HG03139 (cell line): Measurements from ENCODE around the gene CYRIA.

Experiments used
- ATAC-seq: cut with Tn5 transposase; IDR thresholded peaks from one replicate; pipeline ENCODE4 v1.9.1; 2021; ENCODE audit not compliant: unreplicated experiment

Gene CYRIA

GRCh38 chr2:16665748-16666448, at the start of gene CYRIA:
CYRIA (minus strand) TSS chr2:16665834; CDS start chr2:16588119, 77,715 bp downstream.
- ATAC-seq, result no peak

GRCh38 chr2:16713011-16713423, 47.4 kb upstream of the CYRIA start:
- peak; percentile 46 for ATAC-seq

GRCh38 chr2:16709769-16710168, 44.1 kb upstream of the CYRIA start:
- ATAC-seq, result no peak

GRCh38 chr2:16708173-16708572, 42.5 kb upstream of the CYRIA start:
- ATAC-seq, result no peak

- ATAC-seq, result no peak
Measured at GRCh38 chr2:16707014-16707623, 41.5 kb upstream of the CYRIA start.

- ATAC-seq, result no peak
Measured at GRCh38 chr2:16700551-16701259, 35.1 kb upstream of the CYRIA start.

GRCh38 chr2:16693854-16694253, 28.2 kb upstream of the CYRIA start:
- ATAC-seq, result no peak

GRCh38 chr2:16691261-16691660, 25.6 kb upstream of the CYRIA start:
- ATAC-seq, result no peak

- no peak for ATAC-seq
Measured at GRCh38 chr2:16687955-16688354, 22.3 kb upstream of the CYRIA start.

GRCh38 chr2:16687222-16687621, 21.6 kb upstream of the CYRIA start:
- no peak for ATAC-seq

- no peak for ATAC-seq
Measured at GRCh38 chr2:16686641-16687040, 21.0 kb upstream of the CYRIA start.

GRCh38 chr2:16685340-16685715, 19.7 kb upstream of the CYRIA start:
- no peak for ATAC-seq

- ATAC-seq, result no peak
Measured at GRCh38 chr2:16684676-16685339, 19.2 kb upstream of the CYRIA start.

- ATAC-seq, result no peak
Measured at GRCh38 chr2:16683576-16683975, 17.9 kb upstream of the CYRIA start.

- no peak for ATAC-seq
Measured at GRCh38 chr2:16682431-16683118, 16.9 kb upstream of the CYRIA start.

GRCh38 chr2:16680781-16681180, 15.1 kb upstream of the CYRIA start:
- no peak for ATAC-seq

- ATAC-seq, result no peak
Measured at GRCh38 chr2:16680304-16680703, 14.7 kb upstream of the CYRIA start.

- ATAC-seq, result no peak
Measured at GRCh38 chr2:16678964-16679363, 13.3 kb upstream of the CYRIA start.

- no peak for ATAC-seq
Measured at GRCh38 chr2:16677875-16678274, 12.2 kb upstream of the CYRIA start.

- ATAC-seq, result no peak
Measured at GRCh38 chr2:16675781-16676180, 10.1 kb upstream of the CYRIA start.

GRCh38 chr2:16674154-16674553, 8.5 kb upstream of the CYRIA start:
- ATAC-seq, result no peak
